ENCODE data around the gene TLNRD1.

Gene TLNRD1

DNA sequence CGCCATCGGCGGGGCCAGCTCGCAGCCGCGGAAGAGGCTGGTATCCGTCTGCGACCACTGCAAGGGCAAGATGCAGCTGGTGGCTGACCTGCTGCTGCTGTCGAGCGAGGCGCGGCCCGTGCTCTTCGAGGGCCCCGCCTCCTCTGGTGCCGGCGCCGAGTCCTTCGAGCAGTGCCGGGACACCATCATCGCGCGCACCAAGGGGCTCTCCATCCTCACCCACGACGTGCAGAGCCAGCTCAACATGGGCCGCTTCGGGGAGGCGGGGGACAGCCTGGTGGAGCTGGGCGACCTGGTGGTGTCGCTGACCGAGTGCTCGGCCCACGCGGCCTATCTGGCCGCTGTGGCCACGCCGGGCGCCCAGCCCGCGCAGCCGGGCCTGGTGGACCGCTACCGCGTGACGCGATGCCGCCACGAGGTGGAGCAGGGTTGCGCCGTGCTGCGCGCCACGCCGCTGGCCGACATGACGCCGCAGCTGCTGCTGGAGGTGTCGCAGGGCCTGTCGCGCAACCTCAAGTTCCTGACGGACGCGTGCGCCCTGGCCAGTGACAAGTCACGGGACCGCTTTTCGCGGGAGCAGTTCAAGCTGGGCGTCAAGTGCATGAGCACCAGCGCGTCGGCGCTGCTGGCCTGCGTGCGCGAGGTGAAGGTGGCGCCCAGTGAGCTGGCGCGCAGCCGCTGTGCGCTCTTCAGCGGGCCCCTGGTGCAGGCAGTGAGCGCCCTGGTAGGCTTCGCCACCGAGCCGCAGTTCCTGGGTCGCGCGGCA lies 1.8 kb downstream of the TLNRD1 start:
- no peak for DNase-seq (ENCODE audit: low read depth)

DNA sequence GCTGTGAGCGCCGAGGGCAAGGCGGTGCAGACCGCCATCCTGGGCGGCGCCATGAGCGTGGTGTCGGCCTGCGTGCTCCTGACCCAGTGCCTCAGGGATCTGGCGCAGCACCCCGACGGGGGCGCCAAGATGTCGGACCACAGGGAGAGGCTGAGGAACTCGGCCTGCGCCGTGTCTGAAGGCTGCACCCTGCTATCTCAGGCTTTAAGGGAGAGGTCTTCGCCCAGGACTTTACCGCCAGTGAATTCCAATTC lies 2.3 kb downstream of the TLNRD1 start:
- no peak for DNase-seq (ENCODE audit: low read depth)

DNA sequence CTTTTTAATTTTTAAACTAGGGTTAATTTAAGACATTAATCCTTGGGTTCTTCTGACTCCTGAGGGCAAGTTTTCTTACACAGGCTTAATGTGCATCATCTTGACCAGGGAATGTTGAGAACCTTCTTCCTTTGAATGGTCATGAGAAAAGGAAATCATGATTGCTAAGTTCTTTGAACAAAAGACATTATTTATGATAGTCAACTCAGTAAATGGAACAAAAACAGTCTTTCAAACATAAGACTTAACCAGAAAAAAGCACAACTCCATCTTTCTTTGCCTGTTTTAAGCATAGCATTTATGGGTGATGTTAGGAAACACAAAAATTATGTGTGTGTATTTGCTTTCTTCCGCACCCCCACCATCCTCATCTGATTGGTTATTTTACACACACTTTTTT lies 5.4 kb downstream of the TLNRD1 start:
- no peak for DNase-seq (ENCODE audit: low read depth)

DNA sequence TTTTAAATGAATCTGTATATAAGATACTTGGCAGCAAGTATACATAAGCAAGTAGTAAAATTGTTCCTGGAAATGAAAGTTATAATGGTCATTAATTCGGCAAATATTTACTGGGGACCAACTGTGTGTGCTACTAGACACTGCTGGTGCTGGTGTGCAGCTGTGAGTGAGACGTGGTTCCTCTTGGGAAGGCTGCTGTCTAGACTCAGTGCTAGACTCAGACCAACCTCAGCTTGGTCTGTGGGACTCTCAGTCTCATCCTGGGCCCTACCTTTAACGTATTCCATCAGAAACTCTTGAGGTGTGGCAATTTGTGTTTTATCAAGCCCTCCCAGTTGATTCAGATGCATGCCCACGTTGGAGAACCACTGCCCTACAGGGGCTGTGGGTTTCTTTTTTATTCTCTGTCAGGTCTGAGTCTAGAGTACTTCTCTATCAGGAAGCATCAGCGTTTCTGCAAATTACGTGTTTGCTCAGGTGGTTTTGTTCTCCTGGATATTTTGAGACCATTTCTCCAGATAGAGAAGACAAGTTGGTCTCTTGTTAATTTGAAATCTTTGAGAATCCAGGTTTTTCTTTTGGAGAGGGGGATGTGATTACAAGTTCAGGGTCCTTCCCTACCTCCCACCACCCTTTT lies 6.8 kb downstream of the TLNRD1 start:
- no peak for DNase-seq (ENCODE audit: low read depth)

DNA sequence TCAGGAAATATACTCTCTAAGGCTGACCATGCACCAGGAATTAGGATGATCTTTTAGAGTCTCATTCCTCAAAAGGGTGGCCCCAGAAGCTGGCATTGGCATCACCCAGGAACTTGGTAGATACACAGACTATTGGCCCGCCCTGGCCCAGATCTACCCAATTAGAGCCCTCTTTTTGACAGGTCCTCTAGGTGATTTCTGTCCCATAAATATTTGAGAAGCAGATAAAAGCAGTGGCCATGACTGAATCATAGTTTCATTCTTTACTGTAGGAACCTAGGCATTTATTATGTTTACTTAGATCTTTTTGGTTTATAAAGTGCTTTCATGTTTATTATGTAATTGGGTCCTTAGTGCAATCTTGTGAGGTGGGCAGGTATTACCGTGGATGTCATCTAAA lies 7.6 kb downstream of the TLNRD1 start:
- no peak for DNase-seq (ENCODE audit: low read depth)

DNA sequence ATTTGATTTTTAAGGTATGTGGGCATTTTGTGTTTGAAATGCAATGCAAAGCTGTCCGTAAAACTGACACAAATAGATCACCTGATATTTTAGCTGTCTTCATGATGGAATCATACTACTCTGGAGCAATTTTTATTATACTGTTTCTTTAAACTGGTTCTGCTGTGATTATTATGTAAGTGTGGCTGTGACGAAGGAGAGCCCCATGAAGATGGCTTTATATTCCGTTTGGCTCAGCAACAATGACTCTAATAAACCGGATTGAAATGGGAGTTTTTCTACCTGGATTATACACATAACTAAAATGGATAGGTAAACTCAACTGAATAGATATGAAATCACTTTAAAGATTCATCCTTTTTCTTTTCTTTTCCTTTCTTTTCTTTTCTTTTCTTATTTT lies 9.4 kb downstream of the TLNRD1 start:
- DNase-seq (ENCODE audit: low read depth): no peak

DNA sequence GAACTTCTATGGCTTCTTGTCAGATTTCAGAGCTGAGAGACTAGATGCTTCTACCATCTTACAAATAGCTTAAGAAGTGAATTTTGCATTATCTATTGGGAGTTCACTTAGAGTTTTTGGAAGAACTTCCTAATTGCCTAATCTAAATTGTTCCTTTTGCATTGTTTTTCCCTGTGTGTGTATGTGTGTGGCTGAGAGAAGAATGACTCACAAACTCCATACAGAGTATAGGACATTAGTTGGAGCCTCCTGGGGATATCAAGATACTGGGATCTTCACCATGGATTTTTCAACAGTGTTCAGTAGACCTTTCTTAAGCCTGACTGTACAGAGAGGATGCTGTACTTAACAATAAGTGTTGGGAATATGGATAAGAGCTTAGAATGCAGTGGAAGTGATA lies 10.9 kb downstream of the TLNRD1 start:
- no peak for DNase-seq (ENCODE audit: low read depth)

DNA sequence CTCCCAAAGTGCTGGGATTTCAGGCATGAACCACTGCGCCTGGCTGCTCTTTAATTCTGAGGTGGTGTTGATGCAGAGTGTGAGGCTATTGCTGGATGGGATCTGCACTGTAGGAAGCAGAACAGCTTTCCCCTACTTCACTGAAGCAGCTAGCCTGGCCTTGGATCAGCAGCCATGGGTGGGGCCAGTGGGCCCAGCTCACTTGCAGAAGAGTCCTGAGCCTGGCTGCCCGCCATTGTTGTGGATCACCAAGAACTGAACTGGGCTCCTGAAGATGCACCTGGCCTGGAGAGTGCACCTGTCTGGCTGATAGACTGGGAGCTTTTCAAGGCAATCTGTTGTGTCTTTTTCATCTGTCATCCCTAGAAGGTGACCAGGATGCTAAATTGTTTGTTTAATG lies 11.9 kb downstream of the TLNRD1 start:
- DNase-seq (ENCODE audit: low read depth): no peak

DNA sequence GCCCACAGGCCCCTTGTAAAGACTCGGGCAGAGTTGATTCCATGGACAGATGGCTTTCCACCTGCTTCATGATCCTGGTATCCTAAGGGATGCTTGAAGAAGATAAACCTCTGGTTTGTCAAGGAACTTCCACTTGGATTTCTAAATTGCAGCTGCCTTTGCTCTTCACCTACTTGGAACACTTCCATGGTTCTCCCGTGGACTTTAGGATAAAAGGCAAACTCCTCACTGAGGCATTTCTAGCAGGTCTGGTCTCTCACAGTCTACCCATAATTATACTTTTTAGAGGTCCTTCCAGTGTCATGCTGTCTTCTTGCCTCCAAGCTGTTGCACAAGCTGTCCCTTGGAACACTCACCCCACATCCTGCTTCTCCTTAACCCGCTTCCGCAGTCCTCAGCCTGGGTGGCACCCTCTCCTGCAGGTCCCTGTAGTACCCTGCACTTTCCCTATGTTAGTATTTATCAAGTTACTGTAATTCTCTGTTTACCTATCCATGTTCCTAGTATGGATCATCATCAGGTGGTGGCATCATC lies 12.7 kb downstream of the TLNRD1 start:
- no peak for DNase-seq (ENCODE audit: low read depth)

DNA sequence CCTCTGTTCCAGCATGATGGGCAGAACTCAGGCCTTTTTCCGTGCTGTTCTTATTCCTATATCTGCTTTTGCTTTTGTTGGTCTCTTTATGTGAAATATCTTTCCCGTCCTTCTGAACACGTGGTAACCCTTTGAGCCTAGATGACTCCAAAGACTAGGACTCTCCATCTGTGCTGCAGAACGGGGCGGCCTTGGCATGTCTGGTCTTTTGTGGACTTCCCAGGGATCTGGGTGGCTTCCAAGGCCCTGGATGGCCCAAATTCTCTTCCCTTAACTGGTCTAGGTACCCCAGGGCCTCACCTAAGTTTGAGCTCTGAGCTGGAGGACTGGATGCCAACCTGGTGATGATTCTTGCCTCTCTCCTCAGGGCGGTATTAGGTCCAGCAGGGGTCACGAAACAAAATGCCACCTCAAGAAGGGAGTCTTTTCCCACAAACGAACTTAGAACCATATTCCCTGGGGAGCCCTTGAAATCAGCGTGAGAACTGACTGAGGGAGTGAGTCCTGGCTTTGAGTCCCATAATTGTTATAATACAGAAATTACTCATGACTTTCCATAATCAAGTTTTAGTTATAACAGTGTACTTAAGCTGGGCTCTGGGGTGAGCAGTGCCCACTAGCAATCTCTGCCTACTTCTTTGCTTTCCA lies 13.8 kb downstream of the TLNRD1 start:
- DNase-seq (ENCODE audit: low read depth): no peak

DNA sequence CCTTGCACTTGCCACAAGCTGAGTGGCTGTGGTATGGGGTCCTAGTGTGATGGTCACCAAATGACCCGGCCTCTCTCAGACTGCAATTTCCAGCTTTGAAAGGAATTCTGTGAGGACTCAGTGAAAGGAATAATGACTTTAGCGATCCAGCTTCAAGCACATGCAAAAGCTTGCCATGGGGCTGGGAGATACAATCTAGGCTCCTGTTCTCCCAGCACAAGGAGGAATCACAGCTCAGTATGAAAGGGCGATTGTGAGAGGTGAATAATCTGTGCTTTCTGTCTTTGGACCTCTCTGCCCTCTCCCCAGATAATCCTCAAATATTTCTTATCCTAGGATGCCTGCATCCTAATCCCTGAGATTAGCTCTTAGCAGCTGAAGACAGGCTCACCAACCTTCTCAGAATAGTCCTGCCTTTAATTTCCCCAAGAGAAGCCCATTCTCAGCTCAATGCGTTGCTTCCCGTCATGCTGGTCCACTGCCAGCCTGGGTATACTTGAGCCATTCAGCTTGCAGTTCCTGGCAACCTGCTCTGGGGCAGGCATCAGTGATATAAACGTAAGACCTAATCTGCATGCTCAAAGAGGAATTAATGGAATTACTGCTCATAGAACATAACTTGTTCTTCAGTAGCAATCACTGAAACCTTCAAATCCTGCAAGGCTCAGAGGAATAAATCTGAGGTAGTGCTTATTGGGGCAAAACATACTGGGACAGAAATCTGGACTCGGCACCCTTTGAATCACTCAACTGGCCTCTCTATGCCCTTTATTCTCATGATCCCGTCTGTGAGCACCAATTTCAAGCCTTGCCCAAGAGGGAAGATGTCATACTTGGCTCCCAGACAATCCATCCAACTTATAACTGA lies 15.1 kb downstream of the TLNRD1 start:
- no peak for DNase-seq (ENCODE audit: low read depth)

DNA sequence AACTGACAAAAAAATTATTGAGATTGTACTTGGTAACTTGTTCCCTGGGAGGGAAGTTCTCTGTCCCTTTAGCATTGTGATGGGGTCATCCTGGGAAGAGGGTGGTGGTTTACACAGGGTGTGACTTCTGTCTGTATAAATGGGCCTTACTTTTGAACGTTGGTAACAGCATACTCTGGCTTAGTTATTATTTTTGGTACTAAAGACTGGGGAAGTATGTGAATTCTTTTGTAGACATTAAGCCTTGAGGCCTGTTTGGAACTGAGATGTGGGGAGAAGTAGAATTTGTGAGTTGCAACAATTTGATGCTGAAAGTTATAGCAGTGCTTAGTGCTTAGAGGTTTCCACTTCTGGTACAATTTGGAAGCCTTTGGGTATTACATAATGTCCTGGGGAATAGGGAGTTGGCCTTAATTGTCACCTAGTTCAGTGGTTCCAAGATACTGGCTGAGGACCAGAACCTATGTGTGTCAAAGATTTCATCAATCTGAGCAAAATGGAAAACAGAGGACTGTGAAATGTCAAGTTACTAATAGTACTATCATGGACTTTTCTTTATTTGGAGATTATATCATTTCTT lies 15.9 kb downstream of the TLNRD1 start:
- DNase-seq (ENCODE audit: low read depth): no peak

DNA sequence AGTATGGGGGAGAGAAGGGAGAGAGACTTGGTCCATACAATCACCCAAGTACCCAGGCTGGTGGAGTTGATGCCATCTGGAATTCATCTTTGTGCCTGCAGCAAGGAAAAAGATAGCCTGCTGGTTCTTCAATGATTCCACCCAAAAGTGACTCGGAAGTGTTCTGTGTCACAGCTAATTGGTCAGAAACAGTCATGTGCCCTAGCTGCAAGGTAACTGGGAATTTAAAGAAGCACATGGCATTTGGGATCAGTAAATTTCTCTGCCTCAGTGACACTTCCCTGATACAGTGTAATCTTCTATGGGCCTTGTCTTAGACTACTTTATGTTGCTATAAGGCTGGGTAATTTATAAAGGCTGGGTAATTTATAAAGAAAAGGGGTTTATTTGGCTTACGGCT lies 17.5 kb downstream of the TLNRD1 start:
- DNase-seq (ENCODE audit: low read depth): no peak

DNA sequence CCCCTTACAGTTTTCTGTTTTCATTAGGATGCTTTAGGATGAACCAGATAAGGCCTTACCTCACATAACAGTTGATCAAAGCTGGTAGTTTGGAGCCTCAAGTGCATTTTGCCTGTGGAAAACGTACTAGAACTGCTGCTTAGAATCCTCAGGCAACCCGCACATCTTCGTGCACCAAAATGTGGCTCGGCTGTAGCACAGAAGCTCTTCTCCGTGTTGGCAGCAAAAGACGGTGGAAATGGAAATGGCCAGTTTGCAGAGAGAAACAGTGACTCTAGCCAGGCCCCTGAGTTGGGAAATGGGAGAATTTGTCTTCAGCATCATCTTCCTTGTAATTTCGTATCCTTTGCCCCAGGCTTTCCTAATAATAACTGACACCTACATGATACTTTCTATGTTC lies 20.6 kb downstream of the TLNRD1 start:
- no peak for DNase-seq (ENCODE audit: low read depth)

DNA sequence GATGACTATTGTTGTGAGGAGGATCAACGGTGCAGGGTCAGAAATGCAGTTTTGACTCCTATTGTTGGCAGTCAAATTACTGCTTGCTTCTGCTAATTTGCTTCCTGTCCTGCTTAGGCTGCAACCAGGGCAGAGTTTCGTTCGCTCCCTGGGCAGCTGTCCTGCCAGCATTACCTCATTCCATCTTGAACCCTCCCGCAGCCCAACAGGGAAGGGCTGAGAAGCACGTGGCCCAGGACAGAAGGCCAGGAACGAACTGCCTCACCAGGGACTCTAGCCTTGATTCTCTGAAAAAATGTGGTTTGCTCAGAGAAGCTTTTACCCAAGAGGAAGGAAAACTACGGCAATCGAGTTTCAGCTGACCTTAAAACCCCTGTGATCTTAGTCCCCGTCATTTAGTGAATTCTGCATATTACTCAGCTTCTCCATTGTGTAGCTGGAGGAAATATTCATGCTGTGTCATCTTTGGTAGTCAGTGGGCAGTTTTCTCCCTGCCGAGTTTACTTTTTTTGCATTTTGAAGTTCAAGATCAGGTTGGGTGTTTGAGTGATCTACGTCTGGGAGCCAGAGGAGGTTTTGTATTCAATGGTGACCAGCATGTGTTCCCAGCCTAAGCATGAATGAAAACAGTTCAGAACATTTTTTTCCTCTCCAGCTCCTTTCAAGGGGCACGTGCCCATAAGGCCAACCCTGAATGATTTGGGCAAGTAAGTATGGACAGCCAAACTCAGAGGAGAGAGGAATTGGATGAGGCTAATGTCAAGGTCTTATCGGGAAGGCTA lies 23.0 kb downstream of the TLNRD1 start:
- DNase-seq (ENCODE audit: low read depth): peak; percentile 16

DNA sequence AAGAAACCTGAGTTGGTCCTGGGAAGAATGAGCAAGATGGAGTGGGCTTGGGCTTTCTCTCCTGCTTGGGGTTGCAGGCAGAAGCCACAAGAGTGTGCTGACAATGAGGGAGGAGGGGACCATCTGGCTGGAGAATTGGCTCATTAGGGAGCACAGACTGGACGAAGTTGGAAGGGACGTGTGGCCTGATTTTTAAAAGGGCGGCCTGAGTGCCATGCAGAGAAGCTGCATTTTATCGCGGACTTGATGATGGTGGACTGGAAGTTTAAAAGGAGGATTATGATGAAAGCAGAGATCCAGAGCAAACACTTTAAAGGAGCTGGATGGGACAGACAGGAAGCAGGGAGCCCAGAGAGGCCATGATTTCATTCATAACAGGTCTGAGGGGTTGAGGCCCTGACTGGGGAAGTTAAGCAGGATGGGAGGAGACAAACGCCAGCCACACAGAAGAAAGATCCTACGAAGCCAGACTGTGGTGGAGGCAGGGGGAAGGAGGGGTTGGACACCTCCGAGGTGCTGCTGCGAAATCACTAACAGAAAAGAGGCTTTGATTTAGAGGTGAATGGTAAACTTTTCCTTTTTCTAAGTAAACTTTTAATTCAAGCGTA lies 23.6 kb downstream of the TLNRD1 start:
- no peak for DNase-seq (ENCODE audit: low read depth)

DNA sequence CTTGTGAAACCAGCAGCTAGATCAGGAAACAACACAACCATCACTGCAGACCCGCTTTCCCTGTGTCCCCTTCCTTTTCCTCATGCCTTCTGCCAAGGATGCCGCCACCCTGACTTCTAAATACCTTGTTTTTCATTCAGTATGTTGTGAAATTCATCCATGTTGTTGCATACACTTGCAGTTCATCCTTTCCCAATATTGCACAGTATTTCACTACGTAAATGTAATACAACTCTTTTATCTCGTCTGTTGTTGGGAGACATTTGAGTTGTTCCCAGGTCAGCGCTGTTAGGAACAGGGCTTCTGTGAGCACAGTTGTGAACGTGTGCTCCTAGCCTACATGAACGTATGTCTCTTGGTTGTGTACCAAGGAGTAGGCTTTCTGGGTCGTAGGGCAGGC lies 24.2 kb downstream of the TLNRD1 start:
- DNase-seq (ENCODE audit: low read depth): no peak

DNA sequence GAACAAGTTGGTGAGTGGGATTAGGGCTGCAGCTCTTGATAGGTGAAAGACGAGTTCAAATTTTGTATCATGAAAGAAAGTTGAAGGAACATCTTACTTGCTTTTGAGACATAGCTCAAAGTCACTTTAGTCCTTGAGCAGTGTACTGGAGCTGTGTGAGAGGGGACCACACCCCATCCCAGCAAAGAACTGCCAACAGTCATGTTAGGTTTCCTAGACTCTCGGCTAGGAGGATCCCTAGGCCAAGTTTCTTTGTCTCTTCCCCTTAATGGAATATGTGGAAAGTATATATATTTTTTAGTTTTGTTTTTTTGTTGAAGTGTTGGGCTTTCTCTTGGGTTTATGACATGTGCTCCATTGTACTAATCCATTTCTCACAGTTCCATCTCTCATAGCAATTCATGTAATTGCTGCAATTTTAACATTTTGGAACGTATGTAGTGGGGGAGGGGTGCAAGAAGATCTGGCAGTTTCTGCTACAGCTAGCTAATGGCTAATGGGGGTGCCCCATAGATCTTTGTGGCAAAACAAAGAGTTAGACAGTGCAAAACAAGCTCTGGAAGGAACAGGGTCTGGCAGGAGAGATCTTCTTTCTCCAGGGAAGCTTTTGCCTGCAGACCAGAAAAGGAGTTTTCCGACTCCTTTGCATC lies 25.1 kb downstream of the TLNRD1 start:
- no peak for DNase-seq (ENCODE audit: low read depth)

DNA sequence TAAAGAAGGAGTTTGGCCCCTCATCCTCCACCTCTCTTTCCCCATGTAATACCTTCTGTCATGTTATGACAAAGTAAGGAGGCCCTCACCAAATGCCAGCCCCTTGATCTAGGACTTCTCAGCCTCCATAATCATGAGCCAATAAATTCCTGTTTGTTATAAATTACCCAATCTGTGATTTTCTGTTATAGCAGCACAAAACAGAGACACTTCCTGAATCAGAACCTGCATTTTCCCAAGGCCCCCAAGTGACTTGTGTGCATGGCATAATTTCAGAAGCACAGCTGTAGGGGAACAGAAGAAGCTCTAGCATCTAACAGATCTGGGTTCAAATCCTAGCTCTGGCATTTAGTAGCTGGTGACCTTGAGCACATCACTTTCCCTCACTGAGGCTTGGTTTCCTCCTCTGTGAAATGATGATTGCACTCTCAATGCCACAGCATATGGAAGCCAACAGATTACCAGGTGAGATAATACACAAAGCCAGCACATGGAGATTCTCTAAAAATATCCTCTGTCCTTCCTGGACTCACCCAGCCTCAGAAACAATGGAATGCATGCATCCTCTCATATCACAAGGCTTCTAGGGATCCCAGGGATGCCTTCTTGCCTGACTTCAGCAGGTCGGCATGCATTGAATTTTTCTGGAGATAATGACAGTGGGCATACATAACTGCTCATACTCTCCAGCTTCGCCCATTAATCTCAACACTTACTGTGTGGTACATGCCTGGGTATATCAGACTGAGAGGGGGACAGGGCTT lies 26.3 kb downstream of the TLNRD1 start:
- DNase-seq (ENCODE audit: low read depth): no peak
